ENCODE data around the gene ADAMTS18.

GRCh38 chr16:77402672-77403071, 32.2 kb downstream of the ADAMTS18 start:
- TF ChIP-seq CTCF (IDR thresholded peaks at IDR 0.05; ENCODE audit: control extremely low read depth in 1 of 3, insufficient read depth in 1 of 3, low read depth in 1 of 3, low read length in 3 of 3): no peak
- TF ChIP-seq ZNF274 (IDR thresholded peaks at IDR 0.05; ENCODE audit: borderline replicate concordance, extremely low read depth, low read length): no peak
- no peak for TF ChIP-seq CREB1 (IDR thresholded peaks at IDR 0.05)
- no peak for TF ChIP-seq SUZ12 (IDR thresholded peaks at IDR 0.05; ENCODE audit: low read length)
- TF ChIP-seq MAFK (IDR thresholded peaks at IDR 0.05; ENCODE audit: low read depth, low read length): no peak
- no peak for TF ChIP-seq ATF2 (IDR thresholded peaks at IDR 0.05; ENCODE audit: low read length)
- TF ChIP-seq ATF3 (IDR thresholded peaks at IDR 0.05; ENCODE audit: insufficient read depth, low read depth, low read length): no peak
- no peak for TF ChIP-seq MAX (IDR thresholded peaks at IDR 0.05)
- no peak for TF ChIP-seq JUN (IDR thresholded peaks at IDR 0.05; ENCODE audit: low read depth, low read length)
- no peak for TF ChIP-seq RXRA (IDR thresholded peaks at IDR 0.05; ENCODE audit: insufficient read depth, low read depth, low read length)
- no peak for TF ChIP-seq BRCA1 (IDR thresholded peaks at IDR 0.05; ENCODE audit: low read depth, low read length)

Measured in H1 (cell line).